GM19438 (cell line): ENCODE data around the gene NDUFA13.

ENCODE experiments used
- ATAC-seq: cut with Tn5 transposase; IDR thresholded peaks from one replicate; pipeline ENCODE4 v1.9.1; 2021; ENCODE audit warnings: low read depth; ENCODE audit not compliant: unreplicated experiment

The NDUFA13 gene

DNA sequence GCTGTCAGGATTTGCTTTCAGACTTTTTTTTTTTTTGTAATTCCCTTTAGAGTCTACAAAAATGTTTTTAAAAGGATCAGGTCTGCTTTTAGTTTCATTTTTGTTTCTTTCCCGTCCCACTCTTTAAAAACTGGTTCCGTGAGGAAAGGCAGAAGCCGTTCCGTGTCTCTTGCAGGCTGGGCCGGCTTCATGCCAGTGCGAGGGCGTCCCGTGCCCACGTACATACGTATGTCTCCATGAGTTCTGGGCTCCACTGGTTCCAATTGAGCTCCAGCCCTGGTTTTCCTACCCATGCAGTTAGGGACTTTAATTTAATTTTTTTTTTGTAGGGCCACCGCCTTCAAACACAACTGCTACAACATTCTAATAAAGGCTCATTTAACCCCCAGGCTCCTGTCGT lies 9.4 kb upstream of the NDUFA13 start:
- ATAC-seq, result no peak

DNA sequence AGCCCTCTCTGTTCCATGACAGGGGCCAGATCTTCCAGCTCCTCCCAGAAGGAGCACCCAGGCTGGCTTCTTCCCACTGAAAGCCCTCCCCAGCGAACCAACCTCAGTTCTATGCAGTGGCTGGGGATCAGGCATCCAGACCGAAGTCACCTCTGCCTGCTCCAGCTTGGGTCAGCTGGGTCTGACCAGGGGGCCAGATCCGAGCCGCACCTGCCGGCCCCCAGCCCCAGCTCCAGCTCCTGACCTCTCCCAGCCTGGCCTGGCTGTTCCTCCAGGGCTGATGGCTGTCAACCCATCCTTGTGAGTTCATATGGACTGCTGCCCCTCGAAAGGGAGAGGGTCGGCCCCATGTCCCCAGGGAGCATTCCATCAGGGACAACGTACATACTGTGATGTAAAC lies 8.7 kb upstream of the NDUFA13 start:
- no peak for ATAC-seq

DNA sequence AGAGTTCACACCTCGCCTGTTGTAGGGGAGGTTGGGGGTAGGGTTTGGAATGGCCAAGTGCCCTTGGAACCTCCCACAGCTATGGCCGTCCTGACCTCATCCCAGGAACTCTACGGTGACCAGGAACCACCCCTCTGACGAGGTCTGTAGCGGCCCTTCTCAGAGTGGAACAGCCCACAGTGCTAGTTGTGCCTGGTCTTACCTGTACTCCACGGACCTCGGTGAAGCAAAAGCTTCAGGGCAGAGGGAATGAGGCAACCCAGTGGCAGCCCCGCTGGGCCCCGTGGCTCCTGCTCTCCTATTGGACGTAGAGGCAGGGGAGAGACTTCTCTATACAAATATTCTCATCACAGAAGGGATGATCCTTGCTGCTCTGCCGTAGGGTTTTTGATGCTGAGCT lies 7.8 kb upstream of the NDUFA13 start:
- no peak for ATAC-seq

DNA sequence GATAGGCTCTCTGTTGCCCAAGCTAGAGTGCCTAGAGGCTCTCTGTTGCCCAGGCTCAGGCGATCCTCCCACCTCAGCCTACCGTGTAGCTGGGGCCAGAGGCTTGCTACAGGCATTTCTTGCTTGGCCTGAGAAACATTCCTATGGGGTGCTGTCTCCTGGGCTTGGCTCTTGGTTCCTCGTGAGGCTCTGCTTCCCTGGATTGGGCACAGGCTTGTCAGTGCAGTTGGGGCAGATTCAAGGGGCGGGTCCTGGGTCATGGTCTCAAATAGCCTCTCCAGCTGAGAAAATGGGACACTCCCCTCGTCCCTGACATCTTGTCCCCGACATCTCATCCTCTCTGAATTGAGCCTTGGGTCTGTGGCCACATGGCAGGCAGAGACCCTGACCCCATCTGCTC lies 5.6 kb upstream of the NDUFA13 start:
- ATAC-seq, result no peak

DNA sequence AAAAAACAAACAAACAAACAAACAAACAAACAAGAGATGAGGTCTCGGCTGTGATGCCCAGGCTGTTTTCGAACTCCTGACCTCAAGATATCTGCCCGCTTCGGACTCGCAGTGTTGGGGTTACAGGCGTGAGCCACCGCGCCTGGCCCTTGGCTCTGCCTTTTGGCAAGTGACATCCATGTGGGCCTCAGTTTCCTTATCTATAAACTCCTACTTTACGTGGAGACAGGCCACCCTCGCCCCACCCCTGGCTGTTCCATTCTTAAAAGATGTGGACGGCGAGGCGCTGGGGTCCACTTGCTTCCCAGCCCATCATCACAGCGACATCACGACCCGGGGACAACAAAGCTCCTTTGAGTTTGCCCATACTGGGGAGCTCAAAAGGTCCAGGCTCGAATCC lies 2.3 kb upstream of the NDUFA13 start:
- ATAC-seq, result no peak

DNA sequence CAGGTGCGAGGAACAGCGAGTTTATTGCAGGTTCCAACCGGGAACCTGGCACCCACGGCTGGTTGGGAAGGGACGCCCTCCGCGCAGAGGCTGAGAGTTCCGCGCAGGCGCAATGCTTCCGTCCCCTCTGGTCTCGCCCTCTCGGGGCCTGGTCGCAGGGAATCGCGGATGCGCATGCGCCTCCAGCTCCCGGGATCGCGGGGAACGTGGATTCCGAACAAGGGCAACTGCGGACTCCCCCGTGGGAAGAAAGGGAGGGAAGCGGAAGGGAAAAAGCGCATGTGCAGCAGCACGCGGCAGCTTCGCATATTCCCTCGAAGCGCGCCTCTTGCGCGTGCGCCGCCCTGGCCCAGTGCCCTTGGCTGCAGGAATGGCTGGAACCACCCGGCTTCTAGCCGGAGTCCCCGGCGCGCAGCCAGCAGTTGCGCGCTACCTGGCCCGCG lies 1.8 kb upstream of the NDUFA13 start:
- no peak for ATAC-seq

DNA sequence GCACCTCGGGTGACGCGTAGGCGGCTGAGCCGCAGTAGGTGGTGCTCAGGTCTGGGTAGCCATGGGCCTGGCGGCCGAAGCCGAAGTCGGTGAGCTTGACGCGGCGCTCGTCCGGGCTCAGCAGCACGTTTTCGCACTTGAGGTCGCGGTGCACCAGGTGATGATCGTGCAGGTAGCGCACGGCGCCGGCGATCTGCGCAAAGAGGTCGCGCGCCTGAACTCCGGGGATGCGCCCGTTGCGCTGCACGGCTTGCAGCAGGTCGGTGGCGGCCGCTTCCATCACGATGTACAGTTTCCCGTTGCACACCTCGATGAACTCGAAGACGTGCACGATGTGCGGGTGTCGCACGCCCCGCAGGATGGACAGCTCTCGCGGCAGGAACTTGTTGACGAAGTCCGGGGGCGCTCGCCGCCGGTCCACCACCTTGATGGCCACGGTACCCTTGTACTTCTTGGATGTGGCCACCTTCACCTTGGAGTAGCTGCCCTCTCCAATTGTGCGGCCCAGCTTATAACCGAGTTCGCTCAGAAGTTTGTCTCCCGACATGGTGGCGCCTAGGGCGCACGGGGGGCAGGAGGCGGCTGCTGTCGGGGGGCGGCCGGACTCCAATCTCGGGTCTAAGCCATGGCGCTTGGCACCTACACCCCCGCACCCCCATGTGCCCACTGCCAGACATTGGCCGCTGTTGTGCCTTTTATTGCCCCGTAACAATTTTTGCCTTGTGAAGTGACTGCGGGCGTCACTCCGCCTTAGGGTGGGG lies 964 bp upstream of the NDUFA13 start, which contains the start of gene TSSK6:
TSSK6 (minus strand) TSS at position 668 of the 761 bp plus-strand sequence; CDS start at position 547, 121 bp downstream.
- ATAC-seq, result no peak

DNA sequence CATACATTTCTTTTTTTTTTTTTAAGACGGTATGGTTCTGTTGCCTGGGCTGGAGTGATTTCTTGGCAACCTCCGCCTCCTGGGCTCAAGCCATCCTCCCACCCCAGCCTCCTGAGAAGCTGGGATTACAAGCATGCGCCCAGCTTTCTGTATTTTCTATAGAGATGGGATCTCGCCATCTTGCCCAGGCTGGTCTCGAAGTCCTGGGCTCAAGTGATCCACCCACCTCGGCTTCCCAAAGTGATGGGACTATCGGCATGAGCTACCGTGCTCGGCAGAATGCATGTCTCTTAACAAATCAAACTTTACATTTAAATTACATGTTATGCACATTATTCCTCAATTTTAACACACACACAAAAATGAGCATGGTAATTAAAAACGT lies 1.2 kb downstream of the NDUFA13 start:
- no peak for ATAC-seq

DNA sequence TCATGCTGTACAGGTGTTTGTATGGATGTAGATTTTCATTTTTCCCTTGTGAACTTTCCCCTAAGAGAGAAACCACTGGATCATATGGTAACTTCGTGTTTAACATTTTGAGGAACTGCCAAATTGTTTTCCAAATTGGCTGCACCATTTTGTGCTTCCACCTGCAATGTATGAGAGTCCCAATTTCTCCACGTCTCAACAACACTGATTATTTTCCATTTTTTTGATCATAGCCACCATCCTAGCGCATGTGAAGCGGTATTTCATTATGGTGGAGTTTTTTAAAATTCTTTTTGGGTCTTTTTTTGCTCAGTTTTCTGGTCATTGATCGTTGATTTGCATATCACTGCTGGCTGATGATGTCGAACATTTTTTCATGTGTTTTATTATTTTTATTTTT lies 5.0 kb downstream of the NDUFA13 start:
- no peak for ATAC-seq

DNA sequence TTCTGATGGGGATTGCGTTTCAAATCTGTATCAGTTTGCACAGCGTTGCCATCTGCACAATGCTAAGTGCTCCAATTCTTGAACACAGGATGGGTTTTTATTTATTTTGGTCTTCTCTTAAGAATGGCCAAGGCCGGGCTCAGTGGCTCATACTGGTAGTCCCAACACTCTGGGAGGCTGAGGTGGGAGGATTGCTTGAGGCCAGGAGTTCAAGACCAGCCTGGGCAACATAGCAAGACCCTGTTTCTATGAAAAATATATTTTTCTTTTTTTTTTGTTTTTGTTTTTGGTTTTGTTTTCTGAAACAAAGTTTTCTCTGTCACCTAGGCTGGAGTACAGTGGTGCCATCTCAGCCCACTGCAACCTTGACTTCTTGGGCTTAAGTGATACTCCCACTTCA lies 7.2 kb downstream of the NDUFA13 start:
- ATAC-seq, result no peak

DNA sequence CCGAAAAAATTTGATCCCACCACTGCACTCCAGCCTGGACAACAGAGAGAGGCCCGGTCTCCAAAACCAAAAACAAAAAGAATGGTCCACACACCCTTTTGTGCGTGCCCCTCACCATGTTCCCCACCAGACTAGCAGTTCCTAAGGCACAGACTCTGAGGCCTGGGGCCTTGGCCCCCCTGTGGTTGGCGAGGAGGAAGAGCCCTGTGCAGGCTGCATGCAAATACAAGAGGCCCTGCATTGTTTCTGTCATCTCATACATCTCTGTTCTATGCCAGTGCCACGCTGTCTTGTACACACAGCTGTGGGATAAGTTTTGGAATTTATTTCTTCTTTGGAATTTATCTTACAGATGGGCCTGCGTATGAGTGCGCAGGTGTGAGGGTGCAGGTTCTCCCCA lies 8.0 kb downstream of the NDUFA13 start:
- no peak for ATAC-seq

DNA sequence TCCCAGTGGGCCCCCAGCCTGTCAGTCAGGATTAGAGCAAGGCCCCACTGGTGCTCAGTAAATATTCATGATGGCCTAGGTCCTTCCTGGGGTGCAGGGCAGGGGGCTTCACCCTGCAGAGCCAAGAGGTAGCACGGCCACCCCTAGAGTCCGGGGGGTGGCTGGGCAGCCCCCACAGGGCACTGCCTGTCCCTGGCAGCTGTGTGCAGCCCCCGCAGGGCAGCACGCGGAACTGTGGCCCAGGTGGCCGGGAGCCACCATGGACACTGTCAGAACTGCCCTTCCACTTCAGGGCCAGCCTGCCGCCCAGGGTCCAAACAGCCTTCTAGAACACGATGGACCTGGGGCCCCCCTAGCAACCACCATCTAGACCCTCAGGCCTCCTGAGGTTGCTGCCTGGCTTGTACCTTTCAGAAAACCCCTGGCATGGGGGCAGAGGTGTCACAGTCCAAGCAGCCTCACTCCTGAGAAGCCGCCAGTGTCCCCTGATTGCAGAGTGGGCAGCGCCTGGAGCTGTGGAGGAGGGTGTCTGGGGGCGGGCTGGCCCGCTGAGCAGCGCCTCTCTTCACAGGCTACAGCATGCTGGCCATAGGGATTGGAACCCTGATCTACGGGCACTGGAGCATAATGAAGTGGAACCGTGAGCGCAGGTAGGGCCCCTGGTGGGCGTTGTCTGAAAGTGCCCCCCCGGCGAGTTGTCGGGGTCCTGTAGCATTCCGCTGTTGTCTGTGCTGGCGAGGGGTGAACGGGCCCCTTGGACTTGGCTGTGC lies 9.8 kb downstream of the NDUFA13 start:
- ATAC-seq, result no peak

DNA sequence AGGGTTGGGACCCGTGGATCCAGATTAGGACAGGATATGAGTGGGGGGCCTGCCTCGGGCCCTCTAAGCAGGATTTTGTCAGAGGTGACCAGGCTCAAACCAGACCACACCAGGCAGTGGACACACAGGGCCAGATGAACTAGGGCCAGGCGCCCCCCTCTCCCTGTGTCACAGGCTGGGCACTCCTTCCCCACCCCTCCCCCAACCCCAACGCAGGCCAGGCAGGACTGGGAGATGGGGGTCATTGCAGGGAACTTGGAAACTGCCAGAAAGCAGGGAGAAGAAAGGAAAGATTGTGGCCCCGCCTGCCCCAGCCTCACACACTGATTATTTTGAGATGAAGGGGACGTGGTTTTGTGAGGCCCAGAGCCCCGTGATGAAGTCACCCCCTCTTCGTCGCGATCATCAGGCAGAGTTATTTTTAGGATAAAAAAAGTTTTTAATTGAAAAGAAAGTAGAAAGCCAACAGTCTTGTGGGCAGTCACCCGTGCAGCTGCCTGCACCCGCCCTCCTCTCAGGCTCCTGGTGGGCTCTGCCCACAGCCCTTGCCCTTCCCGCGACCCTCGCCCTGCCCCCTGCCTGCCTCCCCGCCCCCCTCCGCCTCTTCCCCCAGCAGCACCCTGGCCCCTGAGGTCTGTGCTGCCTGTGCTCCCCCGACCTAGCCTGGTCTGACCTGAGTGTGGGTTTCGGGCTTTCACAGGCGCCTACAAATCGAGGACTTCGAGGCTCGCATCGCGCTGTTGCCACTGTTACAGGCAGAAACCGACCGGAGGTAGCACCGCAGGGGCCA lies 10.8 kb downstream of the NDUFA13 start:
- no peak for ATAC-seq

DNA sequence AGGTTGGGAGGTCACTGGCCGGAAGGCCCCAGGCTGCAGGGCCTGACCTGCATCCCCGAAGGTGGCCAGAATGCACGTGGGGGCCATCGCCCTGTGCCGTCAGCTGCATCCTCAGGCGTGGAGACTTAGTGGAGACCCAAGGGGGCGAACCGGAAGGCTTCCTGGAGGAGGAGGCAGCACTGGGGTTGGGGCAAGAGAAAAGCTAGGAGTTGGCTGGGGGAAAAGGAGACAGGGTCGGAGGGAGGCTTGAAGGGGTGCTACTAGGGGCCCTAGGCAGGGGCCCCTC lies 11.3 kb downstream of the NDUFA13 start:
- no peak for ATAC-seq

DNA sequence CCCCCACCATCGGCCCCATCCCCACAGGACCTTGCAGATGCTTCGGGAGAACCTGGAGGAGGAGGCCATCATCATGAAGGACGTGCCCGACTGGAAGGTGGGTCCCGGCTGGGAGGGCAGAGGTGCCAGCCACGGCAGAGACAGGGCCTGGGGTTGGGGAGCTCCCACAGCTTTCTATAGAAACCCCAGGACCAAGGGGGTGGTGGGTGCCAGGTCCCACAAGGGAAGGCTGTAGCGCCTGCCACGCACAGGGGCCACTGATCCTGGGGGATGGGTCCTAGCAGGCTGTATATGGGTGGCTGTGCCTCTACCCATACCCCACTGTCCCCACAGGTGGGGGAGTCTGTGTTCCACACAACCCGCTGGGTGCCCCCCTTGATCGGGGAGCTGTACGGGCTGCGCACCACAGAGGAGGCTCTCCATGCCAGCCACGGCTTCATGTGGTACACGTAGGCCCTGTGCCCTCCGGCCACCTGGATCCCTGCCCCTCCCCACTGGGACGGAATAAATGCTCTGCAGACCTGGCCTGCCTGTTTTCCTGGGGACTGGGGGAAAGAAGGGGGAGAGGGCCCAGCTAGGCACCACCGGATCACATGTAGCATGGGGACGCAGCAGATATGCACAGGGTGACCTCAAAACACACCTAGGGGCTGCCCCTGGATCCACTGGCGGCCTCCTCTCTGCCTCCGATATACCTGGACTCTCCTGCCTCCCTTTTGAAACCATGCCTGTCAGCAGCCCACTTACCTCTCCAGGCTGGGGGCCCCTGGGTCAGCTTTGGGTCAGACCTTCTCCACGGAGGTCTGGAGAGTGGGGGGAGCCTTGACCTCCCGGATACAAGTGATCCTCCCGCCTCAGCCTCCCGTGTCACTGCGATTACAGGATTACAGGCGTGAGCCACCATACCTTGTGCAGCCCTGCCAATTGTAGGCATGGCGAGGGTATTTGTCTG lies 11.9 kb downstream of the NDUFA13 start:
- no peak for ATAC-seq

DNA sequence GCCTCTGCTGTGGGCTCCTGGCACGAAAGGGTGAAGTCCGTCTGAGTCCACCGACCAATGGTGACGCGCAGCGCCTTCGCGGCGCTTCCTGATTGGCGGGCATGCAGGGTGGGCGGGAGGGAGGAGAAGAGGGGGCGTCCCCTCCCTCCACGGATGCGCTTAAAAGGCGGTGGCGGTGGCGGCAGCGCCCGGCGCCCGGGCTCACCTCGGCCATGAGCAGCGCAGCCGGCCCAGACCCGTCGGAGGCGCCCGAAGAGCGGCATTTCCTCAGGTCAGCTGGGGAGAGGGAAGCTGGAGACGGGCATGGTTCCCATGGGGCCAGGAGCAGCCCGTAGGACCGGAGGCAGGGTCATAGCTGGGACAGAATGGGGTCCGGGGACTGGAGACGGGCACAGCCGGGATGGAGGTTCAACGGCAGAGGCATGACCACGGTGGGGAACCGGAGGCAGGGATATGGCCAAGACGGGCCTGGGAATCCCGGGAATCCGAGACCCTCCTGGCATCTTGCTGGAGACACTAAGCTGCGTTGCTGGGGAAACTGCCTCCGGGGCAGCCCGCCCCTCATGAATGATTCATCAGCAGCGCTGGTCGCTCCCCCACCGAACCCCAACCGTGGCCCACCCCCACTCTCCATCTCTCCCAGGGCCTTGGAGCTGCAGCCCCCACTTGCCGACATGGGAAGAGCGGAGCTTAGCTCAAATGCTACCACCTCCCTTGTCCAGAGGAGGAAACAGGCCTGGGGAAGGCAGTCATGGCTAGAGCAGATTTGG lies 12.9 kb downstream of the NDUFA13 start, which contains the start of gene YJEFN3:
YJEFN3 (plus strand) TSS at position 191 of the 770 bp plus-strand sequence; CDS start at position 213, 22 bp downstream.
- ATAC-seq, result no peak

DNA sequence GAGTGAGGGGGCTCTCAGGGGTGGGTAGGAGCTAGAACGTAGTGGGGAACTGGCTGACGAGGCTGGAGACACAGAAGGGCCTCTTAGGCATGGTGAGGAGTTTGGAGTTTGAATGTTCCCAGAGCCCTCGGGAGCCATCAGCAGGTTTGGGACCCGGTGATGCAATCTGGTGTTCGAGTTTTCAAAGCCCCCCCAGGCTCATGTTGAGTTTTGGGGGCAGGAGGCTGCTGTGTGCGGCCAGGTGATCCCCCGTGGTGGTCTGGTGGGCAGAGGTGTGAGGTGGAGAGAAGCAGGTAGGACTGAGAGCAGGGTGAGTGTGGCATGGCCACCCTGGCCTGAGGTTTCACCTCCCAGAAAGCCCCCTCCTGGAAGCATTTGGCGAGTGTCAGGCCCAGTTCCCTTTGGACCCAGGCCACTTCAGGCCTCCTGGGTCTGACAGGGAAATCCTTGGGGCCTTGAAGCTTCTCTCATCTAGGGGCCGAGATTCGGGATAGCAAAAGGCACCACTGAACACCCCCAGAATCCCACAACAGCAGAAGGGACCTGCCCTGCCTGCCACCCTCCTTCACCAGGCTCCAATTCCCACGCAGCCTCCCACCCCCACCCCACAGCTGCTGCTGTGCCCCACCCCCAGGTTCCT lies 13.9 kb downstream of the NDUFA13 start:
- no peak for ATAC-seq

DNA sequence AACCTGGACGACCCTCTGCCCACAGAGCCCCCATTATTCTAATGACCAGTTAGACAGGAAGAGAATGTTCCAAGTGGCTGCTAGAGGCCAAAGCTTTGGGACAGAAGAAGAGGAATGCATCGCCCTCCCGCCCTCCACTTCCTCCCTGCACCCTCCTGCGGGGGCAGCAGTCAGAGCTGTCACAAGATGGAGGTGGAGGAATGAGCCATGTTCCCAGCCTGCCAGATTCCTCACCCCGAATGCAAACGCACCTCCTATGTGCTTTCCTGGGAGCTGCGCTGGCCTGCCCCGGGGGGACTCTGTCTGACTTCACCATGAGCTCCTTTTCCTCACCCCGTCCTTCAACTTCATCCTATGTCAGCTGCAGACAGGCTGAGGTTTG lies 14.4 kb downstream of the NDUFA13 start:
- no peak for ATAC-seq

DNA sequence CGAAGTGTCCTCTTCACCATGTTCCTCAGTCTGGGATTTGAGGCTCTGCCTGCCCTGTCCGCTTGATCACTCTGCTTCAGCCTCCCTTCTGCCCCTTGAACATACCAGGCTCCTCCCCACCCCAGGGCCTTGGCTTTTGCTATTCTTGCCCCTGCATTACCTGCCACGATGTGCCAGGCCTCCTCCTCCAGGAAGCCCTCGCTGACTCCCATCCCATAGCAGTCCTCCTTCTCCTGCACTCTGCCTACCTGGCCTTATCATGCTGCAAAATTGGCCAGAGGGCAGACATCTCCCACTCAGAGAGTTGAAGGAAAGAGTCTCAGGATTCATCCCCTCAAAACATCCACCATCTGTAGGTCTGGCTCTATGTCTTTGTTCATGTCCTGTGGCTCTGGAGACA lies 14.9 kb downstream of the NDUFA13 start:
- ATAC-seq, result no peak
